ENCODE results near the gene POFUT2. TPM values are rescaled to one million over a fixed set of nuclear protein-coding genes. Genes with fewer than 3 reads are reported as not detected.

POFUT2 gene
- total and polyA plus RNA-seq, 9 donors = 25.7 to 52.9 (median 40.1) TPM

DNA sequence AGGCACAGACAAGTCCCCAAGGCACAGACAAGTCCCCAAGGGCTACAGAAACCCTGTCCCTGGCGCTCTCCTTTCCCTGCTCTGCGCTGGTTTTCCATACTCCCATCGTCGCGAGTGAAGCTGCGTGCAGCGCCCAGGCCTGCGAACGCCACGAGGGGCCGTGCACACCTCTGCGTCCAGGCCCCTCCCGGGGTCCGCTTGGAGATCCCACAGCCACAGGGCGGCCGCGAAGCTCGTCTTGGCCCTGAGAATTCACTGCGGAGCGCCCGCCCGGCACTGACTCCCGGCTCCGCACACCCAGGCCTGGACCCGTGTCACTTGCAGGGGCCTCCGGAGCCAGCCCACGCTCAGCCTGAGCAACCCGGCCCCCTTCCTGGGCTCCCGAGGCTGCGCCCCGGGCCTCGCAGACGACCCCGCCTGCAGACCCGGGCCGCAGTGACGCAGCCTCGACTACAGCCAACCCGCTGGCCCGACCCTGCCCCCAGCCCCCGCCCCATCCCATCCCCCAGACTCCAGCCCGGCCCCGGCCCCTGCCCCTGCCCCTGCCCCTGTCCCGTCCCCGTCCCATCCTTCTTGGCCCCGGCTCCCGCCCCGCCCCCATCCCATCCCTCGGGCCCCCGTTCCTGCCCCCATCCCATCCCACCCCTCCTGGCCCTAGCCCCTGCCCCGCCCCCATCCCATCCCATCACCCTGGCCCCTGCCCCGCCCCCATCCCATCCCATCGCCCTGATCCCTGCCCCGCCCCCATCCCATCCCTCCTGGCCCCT is 841 bp downstream of the POFUT2 start:
- Histone ChIP-seq H3K36me3 (no peaks in the 10 kb centered on the region), H3K27me3 (no peaks in the 10 kb centered on the region), H3K4me1 (ENCODE audit: insufficient read depth) (peaks cover 5% of the 10 kb centered on the region), H3K9me3 (no peaks in the 10 kb centered on the region), H3K4me3 (peak overlapping the region; percentile 79), H3K27ac (no peak overlapping the region)
- DNase-seq = peak in 4 of 5 donors; percentile 48 to 69 (median 56)
- no peak for TF ChIP-seq EP300 (IDR thresholded peaks at IDR 0.05)
- intact Hi-C loops (cut with DNase I) = loop anchor here in 2 of 4 donors (5.0 to 10.0 kb wide), 3 partner anchors 145 to 412 kb away; partner anchors contain the start of gene PTTG1IP (in 1 of the 2)
- 3 to 5% (median 4%) methylated on average over 34 to 54 of the region's 54 CpGs for WGBS, 3 donors

DNA sequence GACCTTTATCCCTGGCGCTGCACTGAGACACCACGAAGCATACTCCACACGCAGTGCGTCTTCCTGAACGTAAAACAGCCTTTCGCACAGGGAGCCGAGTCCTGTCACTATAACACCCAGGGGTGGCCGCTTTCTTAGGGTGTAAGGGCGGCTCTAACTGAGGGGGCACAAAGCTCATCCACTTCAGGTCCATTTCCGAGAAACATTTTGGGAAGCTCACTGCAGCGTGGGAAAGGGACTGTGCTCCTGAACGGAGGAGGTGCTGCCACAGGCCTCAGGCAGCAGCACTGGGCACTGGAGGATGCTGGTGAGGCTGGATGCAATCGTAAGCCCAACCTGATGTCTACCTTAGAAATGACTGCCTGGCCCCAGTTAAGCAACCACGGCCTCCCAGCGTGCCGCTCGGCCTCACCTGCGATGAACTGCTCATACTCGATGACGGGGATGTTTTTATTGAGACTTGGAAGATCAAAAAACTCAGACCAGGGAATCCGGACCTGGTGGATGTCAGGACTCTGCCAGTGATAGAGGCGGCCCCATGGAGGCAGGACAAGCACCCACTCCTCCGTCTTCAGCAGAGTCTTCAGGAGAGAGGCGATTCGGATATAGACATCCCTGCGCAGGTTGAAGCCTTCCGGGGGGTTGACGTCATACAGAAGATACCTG is 2.3 kb downstream of the POFUT2 start:
- DNase-seq = peak; percentile 9 to 36 (median 24)
- intact Hi-C loops (cut with DNase I) = loop anchor here in 2 of 4 donors (5.0 to 10.0 kb wide), 3 partner anchors 143 to 411 kb away; partner anchors contain the start of gene PTTG1IP (in 1 of the 2)

DNA sequence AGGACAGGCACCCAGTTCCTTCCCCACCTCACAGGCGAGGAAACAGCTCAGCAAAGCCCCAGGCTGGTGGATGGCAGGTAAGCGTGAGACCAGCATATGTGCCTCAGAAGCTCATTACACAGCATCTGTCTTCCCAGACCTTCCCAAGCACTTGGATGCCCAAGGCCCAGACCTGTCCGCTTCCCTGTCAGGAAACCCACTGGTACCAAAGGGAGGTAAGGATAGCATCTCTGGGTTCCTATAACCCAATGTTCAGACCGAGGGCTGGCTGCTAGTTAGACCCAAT is 3.3 kb downstream of the POFUT2 start:
- peak in 1 of 5 donors; percentile 12 for DNase-seq

More for the DNA sequence above, 2.3 kb downstream of the POFUT2 start:
- Histone ChIP-seq H3K4me1 (ENCODE audit: insufficient read depth) (peaks cover 5% of the 10 kb centered on the region), H3K9me3 (no peaks in the 10 kb centered on the region), H3K4me3 (no peak overlapping the region), H3K27ac (no peak overlapping the region), H3K36me3 (no peaks in the 10 kb centered on the region), H3K27me3 (no peaks in the 10 kb centered on the region)
- TF ChIP-seq EP300 (IDR thresholded peaks at IDR 0.05) (no peak), POLR2A (IDR thresholded peaks at IDR 0.05) (no peak)
- TF ChIP-seq, protein P1, sequence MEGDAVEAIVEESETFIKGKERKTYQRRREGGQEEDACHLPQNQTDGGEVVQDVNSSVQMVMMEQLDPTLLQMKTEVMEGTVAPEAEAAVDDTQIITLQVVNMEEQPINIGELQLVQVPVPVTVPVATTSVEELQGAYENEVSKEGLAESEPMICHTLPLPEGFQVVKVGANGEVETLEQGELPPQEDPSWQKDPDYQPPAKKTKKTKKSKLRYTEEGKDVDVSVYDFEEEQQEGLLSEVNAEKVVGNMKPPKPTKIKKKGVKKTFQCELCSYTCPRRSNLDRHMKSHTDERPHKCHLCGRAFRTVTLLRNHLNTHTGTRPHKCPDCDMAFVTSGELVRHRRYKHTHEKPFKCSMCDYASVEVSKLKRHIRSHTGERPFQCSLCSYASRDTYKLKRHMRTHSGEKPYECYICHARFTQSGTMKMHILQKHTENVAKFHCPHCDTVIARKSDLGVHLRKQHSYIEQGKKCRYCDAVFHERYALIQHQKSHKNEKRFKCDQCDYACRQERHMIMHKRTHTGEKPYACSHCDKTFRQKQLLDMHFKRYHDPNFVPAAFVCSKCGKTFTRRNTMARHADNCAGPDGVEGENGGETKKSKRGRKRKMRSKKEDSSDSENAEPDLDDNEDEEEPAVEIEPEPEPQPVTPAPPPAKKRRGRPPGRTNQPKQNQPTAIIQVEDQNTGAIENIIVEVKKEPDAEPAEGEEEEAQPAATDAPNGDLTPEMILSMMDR (IDR thresholded peaks at IDR 0.05) = no peak
- 89 to 93% (median 90%) methylated on average over 28 of the region's 28 CpGs for WGBS, 3 donors

DNA sequence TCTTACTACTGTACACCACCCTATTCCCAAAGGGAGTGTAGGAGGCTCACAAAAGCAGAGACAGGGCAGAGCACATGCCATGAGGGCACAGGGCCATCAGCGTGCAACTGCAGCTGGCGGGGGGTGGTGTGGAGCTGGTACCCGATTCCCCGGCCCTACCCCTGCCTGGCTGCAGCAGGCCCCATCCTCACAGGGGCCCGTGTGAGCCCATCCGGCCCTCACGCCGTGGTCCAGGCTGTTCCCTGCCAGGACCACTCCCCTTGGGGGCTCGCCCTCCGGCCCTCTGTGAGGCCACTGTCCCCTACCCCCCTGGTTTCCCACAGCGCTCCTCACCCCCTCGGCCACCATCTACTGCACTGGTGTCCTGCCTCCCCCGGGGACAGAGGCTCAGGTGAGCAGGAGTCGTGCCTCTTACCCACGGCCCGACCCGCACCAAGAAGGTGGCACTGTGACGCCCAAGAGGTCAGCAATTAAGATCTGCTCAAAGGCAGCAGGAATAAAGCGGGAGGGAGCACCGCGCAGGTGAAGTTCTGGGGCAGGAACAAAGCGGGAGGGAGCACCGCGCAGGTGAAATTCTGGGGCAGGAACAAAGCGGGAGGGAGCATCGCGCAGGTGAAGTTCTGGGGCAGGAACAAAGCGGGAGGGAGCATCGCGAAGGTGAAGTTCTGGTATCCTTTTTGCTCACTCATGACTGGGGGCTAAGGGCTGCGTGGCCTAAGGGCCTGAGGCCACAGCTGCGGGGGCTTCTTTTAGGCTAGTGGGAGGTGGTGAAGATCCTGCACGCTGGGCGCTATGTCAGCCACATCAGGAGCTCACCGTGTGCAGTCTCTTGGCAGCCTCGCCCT is 3.9 kb downstream of the POFUT2 start:
- DNase-seq = peak; percentile 8 to 35 (median 24)
- no peaks in the 10 kb centered on the region for H3K9me3 ChIP-seq
- no peaks in the 10 kb centered on the region for H3K36me3 ChIP-seq
- H3K4me3 ChIP-seq = no peak overlapping the region
- 88 to 89% (median 88%) methylated on average over 36 of the region's 36 CpGs for WGBS, 3 donors
- TF ChIP-seq EP300 (IDR thresholded peaks at IDR 0.05) = no peak
- TF ChIP-seq POLR2A (IDR thresholded peaks at IDR 0.05) = no peak
- TF ChIP-seq, protein P1 (IDR thresholded peaks at IDR 0.05) = no peak
- intact Hi-C loops (cut with DNase I) = loop anchor here in 2 of 4 donors (10.0 kb wide), 2 partner anchors 329 to 409 kb away; partner anchors contain the start of gene PTTG1IP (in 1 of the 2)
- no peak overlapping the region for H3K27ac ChIP-seq
- peaks cover 5% of the 10 kb centered on the region for H3K4me1 ChIP-seq (ENCODE audit: insufficient read depth)
- H3K27me3 ChIP-seq = no peaks in the 10 kb centered on the region

More for the DNA sequence above, 3.3 kb downstream of the POFUT2 start:
- intact Hi-C loops (cut with DNase I) = loop anchor here in 2 of 4 donors (10.0 kb wide), 2 partner anchors 330 to 410 kb away; partner anchors contain the start of gene PTTG1IP (in 1 of the 2)
- Histone ChIP-seq H3K27ac (no peak overlapping the region), H3K27me3 (no peaks in the 10 kb centered on the region), H3K4me3 (no peak overlapping the region), H3K9me3 (no peaks in the 10 kb centered on the region), H3K4me1 (ENCODE audit: insufficient read depth) (peaks cover 5% of the 10 kb centered on the region), H3K36me3 (no peaks in the 10 kb centered on the region)
- TF ChIP-seq, protein P1 (IDR thresholded peaks at IDR 0.05) = no peak
- TF ChIP-seq EP300 (IDR thresholded peaks at IDR 0.05) (no peak), POLR2A (IDR thresholded peaks at IDR 0.05) (no peak)
- 90 to 95% (median 91%) methylated on average over 4 of the region's 4 CpGs for WGBS, 3 donors

All from ovary (tissue), 9 donors.